SH-SY5Y (cell line): ENCODE data around the gene HSPA8.

ENCODE experiments used
- GATA2 ChIP-seq: IDR thresholded peaks from 2 replicates; pipeline ENCODE4 v1.6.1; 2011; ENCODE audit warnings: mild to moderate bottlenecking, low read depth, low read length
- GATA3 ChIP-seq: IDR thresholded peaks from 2 replicates; pipeline ENCODE4 v1.6.1; 2011; ENCODE audit warnings: low read depth, mild to moderate bottlenecking, low read length, moderate library complexity

DNA sequence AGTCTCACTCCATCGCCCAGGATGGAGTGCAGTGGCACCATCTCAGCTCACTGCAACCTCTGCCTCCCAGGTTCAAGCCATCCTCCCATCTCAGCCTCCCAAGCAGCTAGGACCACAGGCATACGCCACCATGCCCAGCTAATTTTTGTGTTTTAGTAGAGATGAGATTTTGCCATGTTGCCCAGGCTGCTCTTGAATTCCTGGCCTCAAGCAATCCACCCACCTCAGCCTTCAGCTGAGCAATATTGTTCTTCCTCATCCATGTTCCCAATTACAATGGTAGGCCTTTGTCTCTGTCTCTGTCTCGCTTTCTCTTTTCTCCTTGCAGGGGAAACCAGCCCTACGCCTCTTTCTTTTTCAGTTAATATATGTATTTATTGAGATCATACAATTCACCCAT lies 10.3 kb downstream of the HSPA8 start:
- TF ChIP-seq GATA3: no peak
- no peak for TF ChIP-seq GATA2
